Adrenal gland (tissue), 12 donors: ENCODE results near the gene ARHGAP27. TPM values are rescaled to one million over a fixed set of nuclear protein-coding genes. Genes with fewer than 3 reads are reported as not detected.
"Not testable (repeated sequence)": the region's sequence is repeated elsewhere in the genome, so short reads cannot be mapped to it uniquely, and the experiment has no call there.

Experiments used
- DNase-seq, 7 donors: peaks; one replicate each; pipeline ENCODE4 v3.0.0-alpha.2; 2019 to 2020
- H3K27ac ChIP-seq, 5 donors: fragments of 200-600 bp; sonication (generic) in 4 of 5; 1 replicate in 3 of 5; 2 replicates in 2 of 5; pipeline versions ENCODE4 v1.5.1 to v1.8.0; 2016 to 2020; ENCODE audit warnings: mild to moderate bottlenecking in 1 of 5
- H3K27me3 ChIP-seq: fragments of 200-600 bp; 2 replicates; pipeline ENCODE4 v1.8.0; 2021
- H3K36me3 ChIP-seq, 2 donors: fragments of 200-600 bp; replicated peaks in 1 of 2; 1 replicate in 1 of 2; 2 replicates in 1 of 2; pipeline versions ENCODE4 v1.5.1 to v1.8.0; 2018 to 2022
- H3K4me1 ChIP-seq, 2 donors: fragments of 200-600 bp; replicated peaks in 1 of 2; 1 replicate in 1 of 2; 2 replicates in 1 of 2; pipeline versions ENCODE4 v1.5.1 to v1.8.0; 2018 to 2021
- H3K4me3 ChIP-seq, 4 donors: fragments of 200-600 bp; sonication (generic) in 3 of 4; one replicate each; pipeline ENCODE4 v1.5.1; 2016 to 2018
- H3K9me3 ChIP-seq, 3 donors: fragments of 200-600 bp; sonication (generic) in 1 of 3; replicated peaks in 1 of 3; 1 replicate in 2 of 3; 2 replicates in 1 of 3; pipeline versions ENCODE4 v1.5.1 to v1.8.0; 2016 to 2021
- CTCF ChIP-seq, 6 experiments: fragments of 450-650 bp in 4 of 6; fragments of 200-600 bp in 2 of 6; sonication (generic) in 1 of 6; IDR thresholded peaks; 1 replicate in 5 of 6; 2 replicates in 1 of 6; pipeline versions ENCODE4 v1.5.1 to v1.8.0; 2016 to 2021; ENCODE audit warnings: antibody characterized with exemption in 6 of 6, mild to moderate bottlenecking in 2 of 6, moderate library complexity in 1 of 6
- POLR2A ChIP-seq, 2 donors: fragments of 450-650 bp; IDR thresholded peaks; one replicate each; pipeline ENCODE4 v1.6.1; 2017; ENCODE audit warnings: antibody characterized with exemption in 2 of 2, mild to moderate bottlenecking in 2 of 2, moderate library complexity in 1 of 2
- WGBS, 4 donors: extraction: QIAGEN DNeasy Blood & Tissue Kit in 2 of 4; methylation state at CpG; one replicate each; pipeline versions ENCODE4 v1.1.5 to v1.1.7; 2013 to 2017; 5-methylcytosine and 5-hydroxymethylcytosine counted together
- intact Hi-C, 2 donors: fragments of 100-400 bp; cut with DNase I; formaldehyde crosslinking; loops; one replicate each; pipeline versions ENCODE4 v1.14.1 to v1.15.0; 2022 to 2023
- polyA plus RNA-seq, 3 donors: library from polyadenylated mRNA; stranded (reverse); fragments of 200-250 nt in 2 of 3; fragments of 350-450 nt in 1 of 3; fragmentation: Illumina TruSeq in 1 of 3; extraction: RNeasy Lipid Tissue Mini Kit (QIAGEN cat#74804) in 1 of 3; gene quantifications; one replicate each; pipeline ENCODE4 v1.2.3, GENCODE V29; 2013 to 2014
- total RNA-seq, 9 donors: library from RNA; depleted of rRNA in 4 of 9; stranded (reverse); fragments of >200 nt in 4 of 9; fragments of 120-200 nt in 1 of 9; fragmentation: NEBNext Ultra II Directional in 1 of 9; extraction: Animal tissue kit (Norgen Biotek cat#: 25700) in 1 of 9; gene quantifications; one replicate each; pipeline versions ENCODE4 v1.1.0 to v1.2.4, GENCODE V29; 2013 to 2023
- donor health status: healthy with polysubstance abuse.
- donor health status: Bipolar disorder and iron deficiency.
- donor health status: DM: yes; HTN: yes; CAD: no.
- donor health status: DM: no; HTN: no; CAD: no.
- donor health status: DM: no; HTN: no; CAD: no.
- donor health status: DM: yes; HTN: yes; CAD: no.

Gene ARHGAP27
- total and polyA plus RNA-seq, 12 donors, result 2.8 to 40.2 (median 17.7) TPM

- peaks cover 0 to 39% of the 10 kb centered on the region in 2 donors for H3K36me3 ChIP-seq
- H3K27ac ChIP-seq, result no peak overlapping the region
- intact Hi-C loops, result no loop called here
- H3K27me3 ChIP-seq, result no peaks in the 10 kb centered on the region
- DNase-seq, result no peak
- no peaks in the 10 kb centered on the region for H3K9me3 ChIP-seq
- TF ChIP-seq POLR2A (IDR thresholded peaks at IDR 0.05), result no peak
- no peak for TF ChIP-seq CTCF (IDR thresholded peaks at IDR 0.05)
- H3K4me1 ChIP-seq, result no peaks in the 10 kb centered on the region
- 75 to 89% (median 83%) methylated on average over 9 to 14 of the region's 14 CpGs for WGBS, 4 donors
- no peak overlapping the region for H3K4me3 ChIP-seq
Measured at GRCh38 chr17:45441526-45442310, 9.0 kb upstream of the ARHGAP27 start.

GRCh38 chr17:45440839-45441515 lies 8.3 kb upstream of the ARHGAP27 start:
- H3K27ac ChIP-seq, intact Hi-C loops, H3K4me3 ChIP-seq, H3K4me1 ChIP-seq, H3K27me3 ChIP-seq, DNase-seq, H3K9me3 ChIP-seq: not testable (repeated sequence)
- WGBS, 4 donors, result 74 to 92% (median 75%) methylated on average over 5 to 7 of the region's 7 CpGs; no CpG with 5 or more reads in 1 of the 4 donors
- H3K36me3 ChIP-seq, result peaks cover 0 to 47% of the 10 kb centered on the region in 2 donors

- WGBS, 4 donors, result 69 to 75% (median 73%) methylated on average over 9 to 10 of the region's 10 CpGs
- Histone ChIP-seq H3K4me3 (no peak overlapping the region), H3K4me1 (no peaks in the 10 kb centered on the region), H3K27me3 (no peaks in the 10 kb centered on the region), H3K9me3 (no peaks in the 10 kb centered on the region), H3K36me3 (peaks cover 0 to 49% of the 10 kb centered on the region in 2 donors), H3K27ac (no peak overlapping the region)
- intact Hi-C loops, result no loop called here
- TF ChIP-seq POLR2A (IDR thresholded peaks at IDR 0.05), result no peak
- no peak for TF ChIP-seq CTCF (IDR thresholded peaks at IDR 0.05)
- no peak for DNase-seq
Measured at GRCh38 chr17:45440161-45440778, 7.6 kb upstream of the ARHGAP27 start.

GRCh38 chr17:45438931-45439610 lies 6.4 kb upstream of the ARHGAP27 start:
- TF ChIP-seq POLR2A (IDR thresholded peaks at IDR 0.05), result no peak
- 91 to 96% (median 94%) methylated on average over 6 to 11 of the region's 11 CpGs for WGBS, 4 donors
- DNase-seq, result no peak
- Histone ChIP-seq H3K27ac (no peak overlapping the region), H3K27me3 (no peaks in the 10 kb centered on the region), H3K36me3 (peaks cover 0 to 43% of the 10 kb centered on the region in 2 donors), H3K4me1 (no peaks in the 10 kb centered on the region), H3K4me3 (no peak overlapping the region), H3K9me3 (no peaks in the 10 kb centered on the region)
- intact Hi-C loops, result no loop called here
